Measurements from ENCODE around the gene RPS3.

Gene RPS3

GRCh38 chr11:75386942-75387630 lies 12.2 kb upstream of the RPS3 start:
- no peaks in the 10 kb centered on the region for H3K4me1 ChIP-seq (ENCODE audit: control insufficient read depth, insufficient read depth, low read length)
- no peaks in the 10 kb centered on the region for H3K9me3 ChIP-seq (ENCODE audit: control insufficient read depth, insufficient read depth, low read depth, low read length)
- no peak overlapping the region for H3K4me3 ChIP-seq (ENCODE audit: low read depth, low read length)
- ChIA-PET CTCF (interaction anchor here (0.7 to 10.9 kb wide), 9 partner anchors 13 to 145 kb away, joined by 3 to 209 read pairs (median 10); no protein-coding TSS in a partner anchor), POLR2A (no interaction called here)
- no peak overlapping the region for H3K27ac ChIP-seq (ENCODE audit: extremely low read depth, low read depth, low read length)
- H3K36me3 ChIP-seq (ENCODE audit: control insufficient read depth in 2 of 2, insufficient read depth in 1 of 2, low read length in 2 of 2), result no peaks in the 10 kb centered on the region
- no peak for TF ChIP-seq SETDB1 (IDR thresholded peaks at IDR 0.05; ENCODE audit: insufficient read length, low read length)
- TF ChIP-seq ZNF701 (tag by site-specific recombination; IDR thresholded peaks at IDR 0.05), result no peak
- no peak for TF ChIP-seq YY2 (tag by site-specific recombination; IDR thresholded peaks at IDR 0.05)
- no peak for TF ChIP-seq ZNF112 (tag by site-specific recombination; IDR thresholded peaks at IDR 0.05)
- no peak for TF ChIP-seq ZNF274 (IDR thresholded peaks at IDR 0.05; ENCODE audit: low read length)
- no peak for TF ChIP-seq ZNF274 (tag by site-specific recombination; IDR thresholded peaks at IDR 0.05; ENCODE audit: borderline replicate concordance)
- TF ChIP-seq ZNF138 (tag by site-specific recombination; IDR thresholded peaks at IDR 0.05; ENCODE audit: borderline replicate concordance), result no peak

DNA sequence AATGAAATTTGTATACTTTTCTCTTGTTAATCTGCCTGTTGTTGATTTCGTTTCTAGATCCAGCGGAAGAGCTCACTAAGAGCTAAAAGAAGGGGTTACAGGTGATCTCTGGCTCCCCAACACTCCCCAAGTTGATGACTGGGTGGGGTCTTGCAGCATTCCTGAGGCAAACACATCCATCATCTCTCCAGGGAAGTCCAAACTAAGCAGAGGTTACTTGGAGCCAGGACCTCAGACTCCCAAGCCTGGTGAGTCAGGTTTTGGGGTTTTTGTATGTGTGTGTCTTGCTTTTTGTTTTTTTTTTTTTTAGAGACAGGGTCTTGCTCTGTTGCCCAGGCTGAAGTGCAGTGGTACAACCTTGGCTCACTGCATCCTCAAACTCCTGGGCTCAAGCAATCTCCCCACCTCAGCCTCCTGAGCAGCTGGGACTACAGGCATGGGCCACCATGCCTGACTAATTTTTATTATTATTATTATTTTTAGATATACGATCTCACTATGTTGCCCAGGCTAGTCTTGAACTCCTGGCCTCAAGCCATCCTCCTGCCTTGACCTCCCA lies 11.5 kb upstream of the RPS3 start:
- H3K4me1 ChIP-seq (ENCODE audit: control insufficient read depth, insufficient read depth, low read length), result no peaks in the 10 kb centered on the region
- H3K36me3 ChIP-seq (ENCODE audit: control insufficient read depth in 2 of 2, insufficient read depth in 1 of 2, low read length in 2 of 2), result no peaks in the 10 kb centered on the region
- POLR2A ChIA-PET, result no interaction called here
- no peaks in the 10 kb centered on the region for H3K9me3 ChIP-seq (ENCODE audit: control insufficient read depth, insufficient read depth, low read depth, low read length)
- no peak overlapping the region for H3K27ac ChIP-seq (ENCODE audit: extremely low read depth, low read depth, low read length)
- CTCF ChIA-PET, result interaction anchor here (0.6 to 10.9 kb wide), 30 partner anchors 8 to 454 kb away, joined by 3 to 209 read pairs (median 4); no protein-coding TSS in a partner anchor
- no peak overlapping the region for H3K4me3 ChIP-seq (ENCODE audit: low read depth, low read length)
- TF ChIP-seq ZNF626 (tag by site-specific recombination; IDR thresholded peaks at IDR 0.05) (no peak), ZNF335 (tag by site-specific recombination; conservative IDR thresholded peaks at IDR 0.05) (no peak), ZNF114 (tag by site-specific recombination; IDR thresholded peaks at IDR 0.05) (no peak), ZNF121 (tag by site-specific recombination; IDR thresholded peaks at IDR 0.05) (peak; percentile 84), ZNF354C (tag by site-specific recombination; IDR thresholded peaks at IDR 0.05; ENCODE audit: borderline replicate concordance, low read depth) (no peak), ZNF221 (tag by site-specific recombination; IDR thresholded peaks at IDR 0.05; ENCODE audit: borderline replicate concordance) (no peak)

DNA sequence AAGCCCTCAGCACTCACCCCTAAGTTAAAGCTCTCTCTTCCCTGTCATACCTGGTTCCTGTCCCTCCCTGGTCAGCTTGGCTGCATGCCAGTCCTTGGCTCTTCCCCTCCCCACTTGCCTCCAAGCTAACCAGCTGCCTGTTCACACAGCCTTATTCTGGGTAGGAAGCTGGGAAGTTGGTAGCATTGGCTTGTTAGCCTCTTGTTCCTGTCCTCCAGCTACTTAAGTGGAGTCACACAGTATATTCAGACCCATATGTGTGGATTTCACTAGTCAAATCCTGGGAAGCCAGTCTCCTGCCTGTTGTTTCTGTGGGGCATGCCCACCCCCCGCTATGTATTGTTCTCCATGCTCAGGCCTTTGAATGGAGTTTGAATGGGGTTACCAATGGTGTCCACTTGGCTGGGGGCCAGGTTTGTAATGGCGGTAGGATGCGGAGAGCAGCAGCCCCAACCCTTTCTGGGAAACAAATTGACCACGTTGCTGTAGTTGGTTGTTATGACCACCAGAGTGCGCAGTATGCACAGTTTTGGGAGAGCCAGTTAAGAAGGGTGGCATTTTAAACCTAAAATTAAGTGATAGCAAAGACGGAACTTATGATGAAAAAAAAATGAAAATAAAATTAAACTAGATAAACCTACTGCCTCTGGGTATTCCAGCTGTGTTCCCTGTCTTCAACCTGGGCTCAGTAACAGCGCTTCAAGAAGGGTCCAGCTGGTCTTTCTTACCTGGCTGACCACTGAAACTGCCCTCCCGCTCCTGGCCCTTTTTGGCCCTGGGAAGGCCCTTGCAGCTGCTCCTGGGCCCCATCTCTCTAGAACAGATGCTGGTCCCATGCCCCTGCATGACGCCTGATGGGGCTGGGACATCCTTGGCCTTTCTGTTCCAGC lies 10.7 kb upstream of the RPS3 start:
- Histone ChIP-seq H3K4me1 (ENCODE audit: control insufficient read depth, insufficient read depth, low read length) (no peaks in the 10 kb centered on the region), H3K27ac (ENCODE audit: extremely low read depth, low read depth, low read length) (no peak overlapping the region), H3K4me3 (ENCODE audit: low read depth, low read length) (no peak overlapping the region), H3K9me3 (ENCODE audit: control insufficient read depth, insufficient read depth, low read depth, low read length) (no peaks in the 10 kb centered on the region), H3K36me3 (ENCODE audit: control insufficient read depth in 2 of 2, insufficient read depth in 1 of 2, low read length in 2 of 2) (no peaks in the 10 kb centered on the region)
- ChIA-PET POLR2A (no interaction called here), CTCF (interaction anchor here (0.5 to 10.9 kb wide), 48 partner anchors 9 to 455 kb away, joined by 3 to 209 read pairs (median 4); no protein-coding TSS in a partner anchor)
- TF ChIP-seq, protein P1, sequence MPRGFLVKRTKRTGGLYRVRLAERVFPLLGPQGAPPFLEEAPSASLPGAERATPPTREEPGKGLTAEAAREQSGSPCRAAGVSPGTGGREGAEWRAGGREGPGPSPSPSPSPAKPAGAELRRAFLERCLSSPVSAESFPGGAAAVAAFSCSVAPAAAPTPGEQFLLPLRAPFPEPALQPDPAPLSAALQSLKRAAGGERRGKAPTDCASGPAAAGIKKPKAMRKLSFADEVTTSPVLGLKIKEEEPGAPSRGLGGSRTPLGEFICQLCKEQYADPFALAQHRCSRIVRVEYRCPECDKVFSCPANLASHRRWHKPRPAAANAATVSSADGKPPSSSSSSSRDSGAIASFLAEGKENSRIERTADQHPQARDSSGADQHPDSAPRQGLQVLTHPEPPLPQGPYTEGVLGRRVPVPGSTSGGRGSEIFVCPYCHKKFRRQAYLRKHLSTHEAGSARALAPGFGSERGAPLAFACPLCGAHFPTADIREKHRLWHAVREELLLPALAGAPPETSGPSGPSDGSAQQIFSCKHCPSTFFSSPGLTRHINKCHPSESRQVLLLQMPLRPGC (tag by site-specific recombination; IDR thresholded peaks at IDR 0.05), result no peak
- TF ChIP-seq ZNF585B (tag by site-specific recombination; IDR thresholded peaks at IDR 0.05), result no peak
- no peak for TF ChIP-seq KLF10 (tag by site-specific recombination; IDR thresholded peaks at IDR 0.05)
- TF ChIP-seq ZNF610 (tag by site-specific recombination; IDR thresholded peaks at IDR 0.05; ENCODE audit: borderline replicate concordance), result no peak
- peak; percentile 34; the same call in 1 of the 2 replicates for TF ChIP-seq ZIC2 (tag by site-specific recombination; IDR thresholded peaks at IDR 0.05)
- TF ChIP-seq GLIS1 (tag by site-specific recombination; IDR thresholded peaks at IDR 0.05), result peak; percentile 60; the same call in 1 of the 2 replicates
- TF ChIP-seq ZNF529 (tag by site-specific recombination; IDR thresholded peaks at IDR 0.05; ENCODE audit: insufficient replicate concordance), result no peak
- TF ChIP-seq, protein P2, sequence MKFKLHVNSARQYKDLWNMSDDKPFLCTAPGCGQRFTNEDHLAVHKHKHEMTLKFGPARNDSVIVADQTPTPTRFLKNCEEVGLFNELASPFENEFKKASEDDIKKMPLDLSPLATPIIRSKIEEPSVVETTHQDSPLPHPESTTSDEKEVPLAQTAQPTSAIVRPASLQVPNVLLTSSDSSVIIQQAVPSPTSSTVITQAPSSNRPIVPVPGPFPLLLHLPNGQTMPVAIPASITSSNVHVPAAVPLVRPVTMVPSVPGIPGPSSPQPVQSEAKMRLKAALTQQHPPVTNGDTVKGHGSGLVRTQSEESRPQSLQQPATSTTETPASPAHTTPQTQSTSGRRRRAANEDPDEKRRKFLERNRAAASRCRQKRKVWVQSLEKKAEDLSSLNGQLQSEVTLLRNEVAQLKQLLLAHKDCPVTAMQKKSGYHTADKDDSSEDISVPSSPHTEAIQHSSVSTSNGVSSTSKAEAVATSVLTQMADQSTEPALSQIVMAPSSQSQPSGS (tag by site-specific recombination; IDR thresholded peaks at IDR 0.05; ENCODE audit: low read depth), result no peak
- TF ChIP-seq, protein P3, sequence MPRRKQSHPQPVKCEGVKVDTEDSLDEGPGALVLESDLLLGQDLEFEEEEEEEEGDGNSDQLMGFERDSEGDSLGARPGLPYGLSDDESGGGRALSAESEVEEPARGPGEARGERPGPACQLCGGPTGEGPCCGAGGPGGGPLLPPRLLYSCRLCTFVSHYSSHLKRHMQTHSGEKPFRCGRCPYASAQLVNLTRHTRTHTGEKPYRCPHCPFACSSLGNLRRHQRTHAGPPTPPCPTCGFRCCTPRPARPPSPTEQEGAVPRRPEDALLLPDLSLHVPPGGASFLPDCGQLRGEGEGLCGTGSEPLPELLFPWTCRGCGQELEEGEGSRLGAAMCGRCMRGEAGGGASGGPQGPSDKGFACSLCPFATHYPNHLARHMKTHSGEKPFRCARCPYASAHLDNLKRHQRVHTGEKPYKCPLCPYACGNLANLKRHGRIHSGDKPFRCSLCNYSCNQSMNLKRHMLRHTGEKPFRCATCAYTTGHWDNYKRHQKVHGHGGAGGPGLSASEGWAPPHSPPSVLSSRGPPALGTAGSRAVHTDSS (tag by site-specific recombination; IDR thresholded peaks at IDR 0.05), result no peak
- TF ChIP-seq, protein P4, sequence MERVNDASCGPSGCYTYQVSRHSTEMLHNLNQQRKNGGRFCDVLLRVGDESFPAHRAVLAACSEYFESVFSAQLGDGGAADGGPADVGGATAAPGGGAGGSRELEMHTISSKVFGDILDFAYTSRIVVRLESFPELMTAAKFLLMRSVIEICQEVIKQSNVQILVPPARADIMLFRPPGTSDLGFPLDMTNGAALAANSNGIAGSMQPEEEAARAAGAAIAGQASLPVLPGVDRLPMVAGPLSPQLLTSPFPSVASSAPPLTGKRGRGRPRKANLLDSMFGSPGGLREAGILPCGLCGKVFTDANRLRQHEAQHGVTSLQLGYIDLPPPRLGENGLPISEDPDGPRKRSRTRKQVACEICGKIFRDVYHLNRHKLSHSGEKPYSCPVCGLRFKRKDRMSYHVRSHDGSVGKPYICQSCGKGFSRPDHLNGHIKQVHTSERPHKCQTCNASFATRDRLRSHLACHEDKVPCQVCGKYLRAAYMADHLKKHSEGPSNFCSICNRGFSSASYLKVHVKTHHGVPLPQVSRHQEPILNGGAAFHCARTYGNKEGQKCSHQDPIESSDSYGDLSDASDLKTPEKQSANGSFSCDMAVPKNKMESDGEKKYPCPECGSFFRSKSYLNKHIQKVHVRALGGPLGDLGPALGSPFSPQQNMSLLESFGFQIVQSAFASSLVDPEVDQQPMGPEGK (tag by site-specific recombination; IDR thresholded peaks at IDR 0.05), result 0 out of 2 replicates have a peak, but pooled peaks have one; percentile 24

Measured in HEK293 (cell line).